Inflammatory macrophage treated with lipopolysaccharide for 1 hour (primary cell): ENCODE data around the gene PKD2L1.
"Not testable (repeated sequence)": the region's sequence is repeated elsewhere in the genome, so short reads cannot be mapped to it uniquely, and the experiment has no call there.

ENCODE experiments used
- DNase-seq, 2 donors: peaks; one replicate each; pipeline ENCODE4 v3.0.0-alpha.2; 2020 to 2022

Gene PKD2L1

GRCh38 chr10:100330079-100330478 lies at the start of gene PKD2L1:
TSS of gene PKD2L1 (minus strand) at chr10:100330228. CDS start at chr10:100330103, 125 bp downstream.
- no peak for DNase-seq

- no peak for DNase-seq
Observed at GRCh38 chr10:100377830-100378229, 47.8 kb upstream of the PKD2L1 start.

GRCh38 chr10:100376656-100377055 lies 46.6 kb upstream of the PKD2L1 start:
- DNase-seq: not testable (repeated sequence)

GRCh38 chr10:100374677-100375353 lies 44.8 kb upstream of the PKD2L1 start:
- DNase-seq: not testable (repeated sequence)

GRCh38 chr10:100374200-100374655 lies 44.2 kb upstream of the PKD2L1 start:
- DNase-seq: no peak

- peak; percentile 96 to 99 for DNase-seq
Observed at GRCh38 chr10:100373298-100374199, 43.5 kb upstream of the PKD2L1 start.

- DNase-seq: peak in 1 of 2 donors; percentile 19
Observed at GRCh38 chr10:100372415-100373297, 42.6 kb upstream of the PKD2L1 start.

- no peak for DNase-seq
Observed at GRCh38 chr10:100371482-100372027, 41.5 kb upstream of the PKD2L1 start.

GRCh38 chr10:100370714-100371481 lies 40.9 kb upstream of the PKD2L1 start:
- DNase-seq: peak; percentile 87 to 96

- no peak for DNase-seq
Observed at GRCh38 chr10:100368721-100369120, 38.7 kb upstream of the PKD2L1 start.

- DNase-seq: peak; percentile 34 to 59
Observed at GRCh38 chr10:100364735-100365391, 34.8 kb upstream of the PKD2L1 start.

- DNase-seq: no peak
Observed at GRCh38 chr10:100364175-100364574, 34.1 kb upstream of the PKD2L1 start.

- DNase-seq: no peak
Observed at GRCh38 chr10:100362570-100363496, 32.8 kb upstream of the PKD2L1 start.

GRCh38 chr10:100360234-100360633 lies 30.2 kb upstream of the PKD2L1 start:
- no peak for DNase-seq

- no peak for DNase-seq
Observed at GRCh38 chr10:100359529-100360150, 29.6 kb upstream of the PKD2L1 start.

- no peak for DNase-seq
Observed at GRCh38 chr10:100359030-100359432, 29.0 kb upstream of the PKD2L1 start.

- DNase-seq: no peak
Observed at GRCh38 chr10:100357059-100357858, 27.2 kb upstream of the PKD2L1 start.
